HCT116 (cell line): ENCODE data around the gene DCAF17. TPM values are rescaled to one million over a fixed set of nuclear protein-coding genes. Genes with fewer than 3 reads are reported as not detected.

Source experiments
- ATAC-seq: fragments of 200-7000 bp; cut with Tn5 transposase; 2 replicates; pipeline ENCODE4 v1.9.1; 2020; ENCODE audit warnings: mild to moderate bottlenecking, moderate library complexity
- Bru-seq: library from RNA; stranded (reverse); fragments of 400-500 nt; gene quantifications from one replicate; lab custom pipeline; 2021; lab: Mats Ljungman, UMichigan
- BruChase-seq, 2 experiments: library from RNA; stranded (reverse); fragments of 400-500 nt; gene quantifications; one replicate each; lab custom pipeline; 2021; lab: Mats Ljungman, UMichigan
- BruUV-seq: library from RNA; stranded (reverse); fragments of 400-500 nt; replicated peaks from 2 replicates; lab custom pipeline; 2021; lab: Mats Ljungman, UMichigan
- CTCF ChIA-PET: fragments of 300-600 bp; sonication (Branson Sonifier 250); formaldehyde crosslinking; loops from one replicate; lab custom pipeline; 2021; ENCODE audit warnings: antibody characterized with exemption; lab: Charles Lee
- POLR2A ChIA-PET: fragments of 300-600, 350-600 bp; sonication (Branson Sonifier 250); formaldehyde crosslinking; loops from one replicate; lab custom pipeline; 2021; ENCODE audit warnings: antibody characterized with exemption; lab: Charles Lee
- RAD21 ChIA-PET, 2 experiments: fragments of 300-600 bp; sonication (Branson Sonifier 250); formaldehyde crosslinking; loops; one replicate each; lab custom pipeline; 2023; ENCODE audit warnings: low total read pairs in 2 of 2; ENCODE audit not compliant: uncharacterized antibody in 2 of 2, unreplicated experiment in 2 of 2, low non-redundant PET in 1 of 2; lab: Charles Lee
- DNase-seq: peaks from one replicate; pipeline ENCODE4 v3.0.0-alpha.2; 2010; ENCODE audit warnings: low read depth, low spot score
- H2AFZ ChIP-seq: fragments of 200-600 bp; shearing (Covaris generic), sonication (generic); 2 replicates; pipeline ENCODE4 v1.6.1; 2017; ENCODE audit warnings: low read depth, mixed run types, mixed read lengths, antibody characterized with exemption, low read length; ENCODE audit not compliant: poor library complexity, severe bottlenecking
- H3K27ac ChIP-seq: 2 replicates; pipeline ENCODE4 v1.5.1; 2012; ENCODE audit warnings: low read depth, low read length
- H3K27me3 ChIP-seq: fragments of 200-600 bp; sonication (generic); 2 replicates; pipeline ENCODE4 v1.6.1; 2016; ENCODE audit warnings: mixed run types, low read length, mixed read lengths; ENCODE audit not compliant: insufficient read depth
- H3K36me3 ChIP-seq, 2 experiments: fragments of 200-500 bp in 1 of 2; fragments of 200-600 bp in 1 of 2; sonication (Bioruptor generic) in 1 of 2; sonication (generic) in 1 of 2; 2 replicates each; pipeline versions ENCODE4 v1.5.1 to v1.6.1; 2014 to 2016; ENCODE audit warnings: low read length in 2 of 2, inconsistent platforms in 1 of 2, mixed read lengths in 1 of 2, mixed run types in 1 of 2; ENCODE audit not compliant: insufficient read depth in 2 of 2, control insufficient read depth in 1 of 2
- H3K4me1 ChIP-seq, 2 experiments: fragments of 200-600 bp in 1 of 2; sonication (generic) in 1 of 2; 2 replicates each; pipeline versions ENCODE4 v1.5.1 to v1.6.1; 2012 to 2017; ENCODE audit warnings: low read length in 2 of 2, inconsistent platforms in 1 of 2, mild to moderate bottlenecking in 1 of 2, mixed read lengths in 1 of 2, mixed run types in 1 of 2, moderate library complexity in 1 of 2; ENCODE audit not compliant: insufficient read depth in 2 of 2, control insufficient read depth in 1 of 2
- H3K4me2 ChIP-seq: fragments of 200-600 bp; sonication (generic); 2 replicates; pipeline ENCODE4 v1.6.1; 2017; ENCODE audit warnings: mixed run types, low read length, mixed read lengths
- H3K4me3 ChIP-seq, 2 experiments: fragments of 200-600 bp in 1 of 2; sonication (generic) in 1 of 2; replicated peaks in 1 of 2; 2 replicates each; pipeline ENCODE4 v1.5.1; 2011 to 2016; ENCODE audit warnings: low read length in 2 of 2, control low read depth in 1 of 2, low read depth in 1 of 2, mild to moderate bottlenecking in 1 of 2, mixed read lengths in 1 of 2, mixed run types in 1 of 2
- H3K79me2 ChIP-seq: fragments of 200-600 bp; sonication (generic); 2 replicates; pipeline ENCODE4 v1.6.1; 2017; ENCODE audit warnings: mild to moderate bottlenecking, mixed run types, low read length, moderate library complexity, mixed read lengths; ENCODE audit not compliant: insufficient read depth
- H3K9ac ChIP-seq: fragments of 200-600 bp; sonication (generic); 2 replicates; pipeline ENCODE4 v1.6.1; 2016; ENCODE audit warnings: low read length, mixed read lengths
- H3K9me2 ChIP-seq: fragments of 200-600 bp; sonication (generic), shearing (Covaris generic); 2 replicates; pipeline ENCODE4 v1.6.1; 2017; ENCODE audit warnings: mixed run types, mild to moderate bottlenecking, moderate library complexity; ENCODE audit not compliant: insufficient read depth
- H3K9me3 ChIP-seq, 2 experiments: fragments of 200-500 bp in 1 of 2; fragments of 200-600 bp in 1 of 2; sonication (Bioruptor generic) in 1 of 2; sonication (generic) in 1 of 2; 2 replicates each; pipeline ENCODE4 v1.6.1; 2014 to 2017; ENCODE audit warnings: low read length in 2 of 2, mixed read lengths in 2 of 2, inconsistent platforms in 1 of 2, low read depth in 1 of 2, mild to moderate bottlenecking in 1 of 2, mixed run types in 1 of 2, moderate library complexity in 1 of 2; ENCODE audit not compliant: control insufficient read depth in 1 of 2, insufficient read depth in 1 of 2
- H4K20me1 ChIP-seq: fragments of 200-600 bp; sonication (generic), shearing (Covaris generic); 2 replicates; pipeline ENCODE4 v1.6.1; 2017; ENCODE audit warnings: mixed run types, mild to moderate bottlenecking, moderate library complexity; ENCODE audit not compliant: insufficient read depth
- ATF3 ChIP-seq: IDR thresholded peaks from 2 replicates; pipeline ENCODE4 v1.6.1; 2012
- CEBPB ChIP-seq: IDR thresholded peaks from 2 replicates; pipeline ENCODE4 v1.6.1; 2012; ENCODE audit warnings: low read depth
- EGR1 ChIP-seq: IDR thresholded peaks from 2 replicates; pipeline ENCODE4 v1.6.1; 2012; ENCODE audit warnings: low read depth
- ELF1 ChIP-seq: IDR thresholded peaks from 2 replicates; pipeline ENCODE4 v1.6.1; 2012; ENCODE audit warnings: low read depth, borderline replicate concordance
- EZH2 ChIP-seq: fragments of 200-600 bp; sonication (generic); IDR thresholded peaks from 2 replicates; pipeline ENCODE4 v1.6.1; 2017; ENCODE audit warnings: antibody characterized with exemption, mixed run types
- EZH2phosphoT487 ChIP-seq: fragments of 200-600 bp; IDR thresholded peaks from 2 replicates; pipeline ENCODE4 v1.6.1; 2018; ENCODE audit warnings: antibody characterized with exemption, borderline replicate concordance
- FOSL1 ChIP-seq: IDR thresholded peaks from 2 replicates; pipeline ENCODE4 v1.6.1; 2012; ENCODE audit warnings: low read depth
- JUND ChIP-seq: IDR thresholded peaks from 2 replicates; pipeline ENCODE4 v1.6.1; 2012
- MAX ChIP-seq: IDR thresholded peaks from 2 replicates; pipeline ENCODE4 v1.6.1; 2012
- POLR2A ChIP-seq: IDR thresholded peaks from 2 replicates; pipeline ENCODE4 v1.7.0; 2011; ENCODE audit warnings: borderline replicate concordance; ENCODE audit not compliant: insufficient read depth, insufficient read length; ENCODE audit errors: extremely low read depth
- RAD21 ChIP-seq: IDR thresholded peaks from 2 replicates; pipeline ENCODE4 v1.6.1; 2012; ENCODE audit warnings: low read depth, mild to moderate bottlenecking
- REST ChIP-seq: IDR thresholded peaks from 2 replicates; pipeline ENCODE4 v1.6.1; 2012; ENCODE audit warnings: low read depth
- SIN3A ChIP-seq: IDR thresholded peaks from 2 replicates; pipeline ENCODE4 v1.6.1; 2012; ENCODE audit warnings: low read depth
- SP1 ChIP-seq: IDR thresholded peaks from 2 replicates; pipeline ENCODE4 v1.6.1; 2012; ENCODE audit warnings: low read depth
- TCF7L2 ChIP-seq: IDR thresholded peaks from 2 replicates; pipeline ENCODE4 v1.7.0; 2011; ENCODE audit warnings: borderline replicate concordance, inconsistent platforms; ENCODE audit not compliant: insufficient read depth, insufficient read length; ENCODE audit errors: extremely low read depth
- YY1 ChIP-seq: IDR thresholded peaks from 2 replicates; pipeline ENCODE4 v1.6.1; 2011; ENCODE audit warnings: low read length, low read depth, moderate library complexity, mild to moderate bottlenecking; ENCODE audit not compliant: insufficient replicate concordance; ENCODE audit errors: extremely low read depth
- ZBTB33 ChIP-seq: IDR thresholded peaks from 2 replicates; pipeline ENCODE4 v1.6.1; 2011; ENCODE audit warnings: mild to moderate bottlenecking, low read length, moderate library complexity; ENCODE audit not compliant: insufficient replicate concordance; ENCODE audit errors: extremely low read depth
- ZFX ChIP-seq: fragments of 450-650 bp; IDR thresholded peaks from 2 replicates; pipeline ENCODE4 v1.6.1; 2017
- intact Hi-C: fragments of 100-400 bp; cut with micrococcal nuclease; formaldehyde crosslinking; loops from 2 replicates; pipeline ENCODE4 v1.10.0; 2022
- long read RNA-seq: library from polyadenylated mRNA; unstranded; transcript quantifications from one replicate; pipeline ENCODE4 v2.0.0, GENCODE V29; 2021; ENCODE audit not compliant: unreplicated experiment
- polyA plus RNA-seq: library from polyadenylated mRNA; unstranded; fragments of >200 nt; gene quantifications from 2 replicates; pipeline ENCODE4 v1.2.1, GENCODE V29; 2012; ENCODE audit warnings: missing spikeins
- total RNA-seq: library from RNA; stranded (reverse); gene quantifications from one replicate; pipeline ENCODE4 v1.2.1, GENCODE V29; 2021; ENCODE audit not compliant: unreplicated experiment

DCAF17 gene
- total RNA-seq (17.7 TPM), Bru-seq, nascent RNA (percentile 73 among the genes with signal in this experiment), BruChase-seq, experiment 1, labeled RNA remaining after a 6-hour chase (percentile 83 among the genes with signal in this experiment), BruChase-seq, experiment 2, labeled RNA remaining after a 2-hour chase (percentile 82 among the genes with signal in this experiment)
- 3.1 and 4.8 TPM in 2 replicates for polyA plus RNA-seq
- long read RNA-seq, full-length matches to known transcripts: 3 of 14 reads
- long read RNA-seq, partial matches to known transcripts: 1 of 14 reads
- long read RNA-seq, other reads (novel, unspliced or antisense): 10 of 14 reads

GRCh38 chr2:171434013-171434989, at the start of gene DCAF17:
TSS of gene DCAF17 (plus strand) at chr2:171434226. CDS start at chr2:171434578, 352 bp downstream.
- ATAC-seq (peak; percentile 93), DNase-seq (peak; percentile 87)
- Histone ChIP-seq H3K4me1 (peaks cover 9 to 45% of the 10 kb centered on the region in 2 experiments; a peak in 3 of 4 replicates), H3K4me2 (peak within 1 kb of the TSS; percentile 85), H3K9me3 (no peaks in the 10 kb centered on the region), H2AFZ (peak within 1 kb of the TSS; percentile 46), H3K4me3 (peak within 1 kb of the TSS; percentile 69 to 90), H3K9me2 (no peaks in the 10 kb centered on the region), H3K36me3 (peaks cover 0 to 8% of the 10 kb centered on the region in 2 experiments; a peak in 1 of 4 replicates), H3K27me3 (no peaks in the 10 kb centered on the region), H3K79me2 (peaks cover 70% of the 10 kb centered on the region), H4K20me1 (no peaks in the 10 kb centered on the region), H3K27ac (peak within 1 kb of the TSS; percentile 94), H3K9ac (peak within 1 kb of the TSS; percentile 94)
- intact Hi-C loops: no loop called here
- ChIA-PET RAD21 (interaction anchor here (0.5 to 0.6 kb wide), 3 partner anchors 107 to 274 kb away, joined by 3 to 7 read pairs (median 3); no protein-coding TSS in a partner anchor), POLR2A (interaction anchor here (0.8 to 1.1 kb wide), 5 partner anchors 9 to 45 kb away, joined by 3 to 7 read pairs (median 3); no protein-coding TSS in a partner anchor), CTCF (interaction anchor here (0.7 to 1.1 kb wide), 2 partner anchors 18 to 505 kb away, joined by 4 to 14 read pairs; no protein-coding TSS in a partner anchor)
- BruUV-seq: no TSS peak
- TF ChIP-seq POLR2A (peak; percentile 20), MAX (peak; percentile 71), TCF7L2 (peak; percentile 21), FOSL1 (no peak), CEBPB (no peak), RAD21 (no peak), EZH2phosphoT487 (no peak), ZFX (peak; percentile 99), YY1 (peak; percentile 65), EZH2 (no peak), REST (no peak), EGR1 (peak; percentile 21; the same call in 1 of the 2 replicates), SIN3A (peak; percentile 88), ZBTB33 (peak; percentile 87), SP1 (no peak; the same call in none of the 2 replicates), ATF3 (no peak), ELF1 (peak; percentile 73), JUND (no peak)
